Neuronal stem cell (in vitro differentiated cells): Measurements from ENCODE around the gene S100A4.
"Not testable (repeated sequence)": the region's sequence is repeated elsewhere in the genome, so short reads cannot be mapped to it uniquely, and the experiment has no call there.

Experiments
- DNase-seq: peaks from one replicate; pipeline ENCODE4 v3.0.0-alpha.2; 2013; ENCODE audit warnings: low spot score
- H2AFZ ChIP-seq: one replicate; pipeline ENCODE4 v1.6.1; 2013; ENCODE audit warnings: mild to moderate bottlenecking, low read length, inconsistent platforms
- H2AK5ac ChIP-seq: 2 replicates; pipeline ENCODE4 v1.6.1; 2013; ENCODE audit warnings: low read depth, mild to moderate bottlenecking, inconsistent platforms, low read length, moderate library complexity, mixed read lengths
- H2BK120ac ChIP-seq: 2 replicates; pipeline ENCODE4 v1.6.1; 2013; ENCODE audit warnings: low read depth, mild to moderate bottlenecking, inconsistent platforms, low read length, moderate library complexity, mixed read lengths
- H2BK12ac ChIP-seq: one replicate; pipeline ENCODE4 v1.6.1; 2013; ENCODE audit warnings: low read length, inconsistent platforms
- H2BK15ac ChIP-seq: 2 replicates; pipeline ENCODE4 v1.6.1; 2013; ENCODE audit warnings: mild to moderate bottlenecking, low read length, inconsistent platforms, mixed read lengths
- H2BK5ac ChIP-seq: one replicate; pipeline ENCODE4 v1.6.1; 2013; ENCODE audit warnings: inconsistent platforms, mild to moderate bottlenecking, low read length, moderate library complexity
- H3K14ac ChIP-seq: one replicate; pipeline ENCODE4 v1.6.1; 2013; ENCODE audit warnings: low read length, inconsistent platforms
- H3K18ac ChIP-seq: 2 replicates; pipeline ENCODE4 v1.6.1; 2013; ENCODE audit warnings: low read length, inconsistent platforms
- H3K23ac ChIP-seq: 2 replicates; pipeline ENCODE4 v1.6.1; 2013; ENCODE audit warnings: low read depth, mild to moderate bottlenecking, mixed read lengths, low read length, inconsistent platforms; ENCODE audit not compliant: poor library complexity
- H3K27ac ChIP-seq: replicated peaks from 3 replicates; pipeline ENCODE4 v1.5.1; 2013; ENCODE audit warnings: low read length, inconsistent platforms
- H3K27me3 ChIP-seq, 3 experiments: 2 replicates each; pipeline ENCODE4 v1.6.1; 2013; ENCODE audit warnings: low read length in 3 of 3, mild to moderate bottlenecking in 2 of 3, inconsistent platforms in 1 of 3, low read depth in 1 of 3, mixed read lengths in 1 of 3, moderate library complexity in 1 of 3; ENCODE audit not compliant: control insufficient read depth in 3 of 3, insufficient read depth in 3 of 3
- H3K36me3 ChIP-seq, 2 donors: replicated peaks in 1 of 2; 2 replicates each; pipeline ENCODE4 v1.6.1; 2013; ENCODE audit warnings: low read length in 2 of 2; ENCODE audit not compliant: control insufficient read depth in 2 of 2, insufficient read depth in 2 of 2
- H3K4ac ChIP-seq: 2 replicates; pipeline ENCODE4 v1.6.1; 2013; ENCODE audit warnings: inconsistent platforms, mild to moderate bottlenecking, low read length, moderate library complexity
- H3K4me1 ChIP-seq, 2 donors: 1 replicate in 1 of 2; 2 replicates in 1 of 2; pipeline ENCODE4 v1.6.1; 2013; ENCODE audit warnings: low read length in 2 of 2, low read depth in 1 of 2; ENCODE audit not compliant: control insufficient read depth in 2 of 2, insufficient read depth in 1 of 2
- H3K4me2 ChIP-seq: one replicate; pipeline ENCODE4 v1.6.1; 2013; ENCODE audit warnings: mild to moderate bottlenecking, low read length, inconsistent platforms; ENCODE audit not compliant: insufficient read depth, poor library complexity, severe bottlenecking
- H3K4me3 ChIP-seq, 2 donors: 2 replicates each; pipeline ENCODE4 v1.5.1; 2013; ENCODE audit warnings: low read length in 2 of 2, mild to moderate bottlenecking in 2 of 2, inconsistent platforms in 1 of 2, moderate library complexity in 1 of 2
- H3K79me1 ChIP-seq: one replicate; pipeline ENCODE4 v1.6.1; 2013; ENCODE audit warnings: low read depth, mild to moderate bottlenecking, inconsistent platforms, low read length, moderate library complexity
- H3K9ac ChIP-seq: one replicate; pipeline ENCODE4 v1.6.1; 2013; ENCODE audit warnings: mild to moderate bottlenecking, low read depth, low read length, inconsistent platforms; ENCODE audit not compliant: poor library complexity
- H3K9me3 ChIP-seq, 2 donors: replicated peaks in 1 of 2; 2 replicates each; pipeline versions ENCODE3 to v1.6.1; 2013; ENCODE audit warnings: low read length in 2 of 2, mild to moderate bottlenecking in 2 of 2, inconsistent platforms in 1 of 2, low read depth in 1 of 2, mixed read lengths in 1 of 2, moderate library complexity in 1 of 2; ENCODE audit not compliant: control insufficient read depth in 2 of 2, insufficient read depth in 1 of 2
- H4K8ac ChIP-seq: one replicate; pipeline ENCODE4 v1.6.1; 2013; ENCODE audit warnings: low read depth, mild to moderate bottlenecking, inconsistent platforms, low read length, moderate library complexity
- H4K91ac ChIP-seq: one replicate; pipeline ENCODE4 v1.6.1; 2013; ENCODE audit warnings: low read length, low read depth, mild to moderate bottlenecking, inconsistent platforms; ENCODE audit not compliant: poor library complexity
- WGBS, 2 donors: extraction: QIAGEN DNeasy Blood & Tissue Kit; methylation state at CpG; one replicate each; pipeline ENCODE4 v1.1.7; 2013; ENCODE audit warnings: missing lambda C conversion rate in 2 of 2, mixed read lengths in 1 of 2; ENCODE audit not compliant: insufficient read length in 2 of 2, insufficient replicate concordance in 1 of 2; ENCODE audit errors: extremely low coverage in 2 of 2; 5-methylcytosine and 5-hydroxymethylcytosine counted together

The S100A4 gene

GRCh38 chr1:153525088-153525728 is 20.4 kb downstream of the S100A4 start:
- no peak overlapping the region for H3K4me3 ChIP-seq
- DNase-seq = no peak
- H3K14ac ChIP-seq = no peak overlapping the region
- no peaks in the 10 kb centered on the region for H3K27me3 ChIP-seq
- H2BK5ac ChIP-seq = no peak overlapping the region
- WGBS, 2 donors = no CpG with 5 or more reads among the region's 3 CpGs
- H4K8ac ChIP-seq = no peak overlapping the region
- H3K9ac ChIP-seq = no peak overlapping the region
- no peak overlapping the region for H4K91ac ChIP-seq
- no peak overlapping the region for H3K23ac ChIP-seq
- no peaks in the 10 kb centered on the region for H3K36me3 ChIP-seq
- H3K4me1 ChIP-seq = peaks cover 3 to 5% of the 10 kb centered on the region in 2 donors
- no peaks in the 10 kb centered on the region for H3K79me1 ChIP-seq
- no peak overlapping the region for H2AK5ac ChIP-seq
- H3K9me3 ChIP-seq = no peaks in the 10 kb centered on the region
- H2BK15ac ChIP-seq = no peak overlapping the region
- peak overlapping the region; percentile 58 for H3K18ac ChIP-seq
- H2AFZ ChIP-seq = no peak overlapping the region
- no peak overlapping the region for H2BK120ac ChIP-seq
- peak overlapping the region; percentile 30 for H2BK12ac ChIP-seq
- H3K4me2 ChIP-seq = no peak overlapping the region
- no peak overlapping the region for H3K4ac ChIP-seq
- peak overlapping the region; percentile 32 for H3K27ac ChIP-seq

- H4K8ac ChIP-seq, H2AFZ ChIP-seq, H3K18ac ChIP-seq, H3K4me1 ChIP-seq, H3K4me2 ChIP-seq, H3K36me3 ChIP-seq, H2BK5ac ChIP-seq, H4K91ac ChIP-seq, DNase-seq, H3K27me3 ChIP-seq, H2BK12ac ChIP-seq, H3K4ac ChIP-seq, H3K9ac ChIP-seq, H2BK120ac ChIP-seq, H3K23ac ChIP-seq, H3K79me1 ChIP-seq, H3K14ac ChIP-seq, H3K9me3 ChIP-seq, H2BK15ac ChIP-seq, H3K4me3 ChIP-seq, H2AK5ac ChIP-seq, H3K27ac ChIP-seq: not testable (repeated sequence)
- no CpG with 5 or more reads among the region's 14 CpGs for WGBS, 2 donors
These were observed 23.1 kb downstream of the S100A4 start for GRCh38 chr1:153522353-153523048.

GRCh38 chr1:153521808-153522207 is 23.8 kb downstream of the S100A4 start:
- H3K9ac ChIP-seq, H3K27me3 ChIP-seq, H3K4me3 ChIP-seq: not testable (repeated sequence)

GRCh38 chr1:153520818-153521476 is 24.7 kb downstream of the S100A4 start:
- Histone ChIP-seq H2AFZ (no peak overlapping the region), H3K27me3 (peaks cover 0 to 4% (median 0%) of the 10 kb centered on the region in 3 experiments), H4K91ac (no peak overlapping the region), H3K27ac (no peak overlapping the region), H2AK5ac (no peak overlapping the region), H3K79me1 (no peaks in the 10 kb centered on the region), H3K36me3 (no peaks in the 10 kb centered on the region), H2BK15ac (no peak overlapping the region), H3K4me2 (no peak overlapping the region), H3K4me3 (no peak overlapping the region), H3K23ac (no peak overlapping the region), H3K4ac (no peak overlapping the region), H3K14ac (no peak overlapping the region), H3K9ac (no peak overlapping the region), H4K8ac (no peak overlapping the region), H2BK120ac (no peak overlapping the region), H3K9me3 (no peaks in the 10 kb centered on the region), H2BK5ac (no peak overlapping the region), H3K4me1 (peaks cover 0 to 6% of the 10 kb centered on the region in 2 donors), H2BK12ac (no peak overlapping the region), H3K18ac (peak overlapping the region; percentile 40)
- DNase-seq = no peak
- WGBS, 2 donors = no CpG with 5 or more reads among the region's 4 CpGs

More at GRCh38 chr1:153521808-153522207, 23.8 kb downstream of the S100A4 start:
- not testable (repeated sequence) for H3K79me1 ChIP-seq, H3K18ac ChIP-seq, H2AK5ac ChIP-seq, H2AFZ ChIP-seq, H2BK120ac ChIP-seq, H3K9me3 ChIP-seq, H2BK5ac ChIP-seq, H3K4me1 ChIP-seq, H4K91ac ChIP-seq, H3K36me3 ChIP-seq, H2BK12ac ChIP-seq, H2BK15ac ChIP-seq, H3K4me2 ChIP-seq, H4K8ac ChIP-seq, H3K14ac ChIP-seq, H3K27ac ChIP-seq, H3K4ac ChIP-seq, H3K23ac ChIP-seq, DNase-seq
- no CpG with 5 or more reads among the region's 37 CpGs for WGBS, 2 donors
